WERI-Rb-1 (cell line): ENCODE measurements around the gene OLFML2A.
A peak's percentile ranks its signal among the peaks of the same experiment; 100 is the strongest.
"Not testable (repeated sequence)": the region's sequence is repeated elsewhere in the genome, so short reads cannot be mapped to it uniquely, and the experiment has no call there.

Experiments
- DNase-seq: peaks from one replicate; pipeline ENCODE4 v3.0.0-alpha.2; 2020
- H3K27ac ChIP-seq: fragments of 250-450 bp; sonication (Bioruptor Pico); 2 replicates; pipeline ENCODE4 v1.5.1; 2020; ENCODE audit warnings: mild to moderate bottlenecking, moderate library complexity
- H3K27me3 ChIP-seq: fragments of 250-450 bp; sonication (Bioruptor Pico); 2 replicates; pipeline ENCODE4 v1.5.1; 2021; ENCODE audit warnings: mild to moderate bottlenecking, low read depth, moderate library complexity; ENCODE audit not compliant: insufficient read depth, severe bottlenecking
- H3K36me3 ChIP-seq: fragments of 250-450 bp; sonication (Bioruptor Pico); 2 replicates; pipeline ENCODE4 v1.5.1; 2020; ENCODE audit warnings: mild to moderate bottlenecking, moderate library complexity
- H3K4me3 ChIP-seq: 2 replicates; pipeline ENCODE4 v1.5.1; 2011; ENCODE audit warnings: low read depth, mild to moderate bottlenecking, control low read depth, low read length
- H3K9me3 ChIP-seq: fragments of 250-450 bp; sonication (Bioruptor Pico); 2 replicates; pipeline ENCODE4 v1.5.1; 2021; ENCODE audit warnings: mild to moderate bottlenecking, moderate library complexity; ENCODE audit not compliant: severe bottlenecking
- TF ChIP-seq, protein P1 (sequence below): IDR thresholded peaks from 2 replicates; pipeline ENCODE4 v1.5.1; 2011; ENCODE audit warnings: low read depth, mild to moderate bottlenecking, control low read depth, inconsistent platforms, low read length

The OLFML2A gene

GRCh38 chr9:124831642-124832364 lies 54.9 kb downstream of the OLFML2A start:
- Histone ChIP-seq H3K27me3 (no peaks in the 10 kb centered on the region), H3K4me3 (no peak overlapping the region), H3K27ac (no peak overlapping the region), H3K36me3 (no peaks in the 10 kb centered on the region), H3K9me3 (peaks cover 8% of the 10 kb centered on the region)
- TF ChIP-seq, protein P1, sequence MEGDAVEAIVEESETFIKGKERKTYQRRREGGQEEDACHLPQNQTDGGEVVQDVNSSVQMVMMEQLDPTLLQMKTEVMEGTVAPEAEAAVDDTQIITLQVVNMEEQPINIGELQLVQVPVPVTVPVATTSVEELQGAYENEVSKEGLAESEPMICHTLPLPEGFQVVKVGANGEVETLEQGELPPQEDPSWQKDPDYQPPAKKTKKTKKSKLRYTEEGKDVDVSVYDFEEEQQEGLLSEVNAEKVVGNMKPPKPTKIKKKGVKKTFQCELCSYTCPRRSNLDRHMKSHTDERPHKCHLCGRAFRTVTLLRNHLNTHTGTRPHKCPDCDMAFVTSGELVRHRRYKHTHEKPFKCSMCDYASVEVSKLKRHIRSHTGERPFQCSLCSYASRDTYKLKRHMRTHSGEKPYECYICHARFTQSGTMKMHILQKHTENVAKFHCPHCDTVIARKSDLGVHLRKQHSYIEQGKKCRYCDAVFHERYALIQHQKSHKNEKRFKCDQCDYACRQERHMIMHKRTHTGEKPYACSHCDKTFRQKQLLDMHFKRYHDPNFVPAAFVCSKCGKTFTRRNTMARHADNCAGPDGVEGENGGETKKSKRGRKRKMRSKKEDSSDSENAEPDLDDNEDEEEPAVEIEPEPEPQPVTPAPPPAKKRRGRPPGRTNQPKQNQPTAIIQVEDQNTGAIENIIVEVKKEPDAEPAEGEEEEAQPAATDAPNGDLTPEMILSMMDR: no peak
- no peak for DNase-seq

DNA sequence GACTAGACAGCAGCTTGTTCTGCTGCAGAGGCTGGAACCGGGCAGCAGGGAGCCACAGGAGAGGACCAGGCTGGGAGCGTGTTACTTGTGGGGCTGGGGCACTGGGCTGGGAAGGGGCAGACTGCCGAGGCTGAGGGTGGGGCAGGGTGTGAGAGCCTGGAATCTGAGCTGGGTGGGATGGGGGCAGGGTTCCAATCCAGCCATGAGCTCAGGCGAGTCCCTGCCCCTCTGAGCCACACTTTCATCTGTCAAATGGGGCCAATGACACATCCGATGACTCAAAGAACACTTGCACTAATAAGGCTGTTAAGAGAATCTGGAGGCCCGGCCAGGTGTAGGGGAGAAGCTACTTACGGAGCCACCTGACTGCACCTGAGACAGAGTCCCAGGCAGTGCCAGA lies 57.7 kb downstream of the OLFML2A start:
- TF ChIP-seq, protein P1: no peak
- no peak for DNase-seq
- Histone ChIP-seq H3K9me3 (no peaks in the 10 kb centered on the region), H3K27me3 (no peaks in the 10 kb centered on the region), H3K36me3 (no peaks in the 10 kb centered on the region), H3K27ac (no peak overlapping the region), H3K4me3 (no peak overlapping the region)

DNA sequence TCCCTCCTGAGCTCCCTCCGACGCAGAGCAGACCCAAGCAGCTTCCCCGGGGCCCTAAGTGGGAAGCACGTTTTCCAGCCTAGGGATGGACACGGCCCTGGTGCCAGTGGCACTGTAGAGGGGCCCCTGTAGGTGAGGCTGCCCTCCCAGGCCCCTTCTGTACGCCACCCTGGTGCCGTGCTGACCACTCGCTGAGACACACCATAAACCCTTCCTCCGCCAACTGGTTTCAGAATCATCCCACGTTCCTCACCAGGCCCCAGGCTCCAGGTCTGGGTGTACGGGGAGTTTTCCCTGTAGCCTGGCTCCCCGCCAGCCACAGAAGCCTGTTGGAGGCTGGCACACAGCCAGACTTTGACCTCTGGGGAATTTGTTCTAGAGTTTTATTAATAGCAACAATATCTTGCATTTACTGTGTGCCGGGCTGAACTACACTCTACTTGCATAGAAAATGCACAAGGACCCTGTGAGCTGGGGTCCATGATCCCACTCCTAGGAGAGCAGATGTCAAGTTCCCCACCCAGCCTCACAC lies 58.2 kb downstream of the OLFML2A start:
- Histone ChIP-seq H3K27me3 (no peaks in the 10 kb centered on the region), H3K27ac (no peak overlapping the region), H3K4me3 (no peak overlapping the region), H3K36me3 (no peaks in the 10 kb centered on the region), H3K9me3 (no peaks in the 10 kb centered on the region)
- no peak for DNase-seq
- TF ChIP-seq, protein P1: no peak

DNA sequence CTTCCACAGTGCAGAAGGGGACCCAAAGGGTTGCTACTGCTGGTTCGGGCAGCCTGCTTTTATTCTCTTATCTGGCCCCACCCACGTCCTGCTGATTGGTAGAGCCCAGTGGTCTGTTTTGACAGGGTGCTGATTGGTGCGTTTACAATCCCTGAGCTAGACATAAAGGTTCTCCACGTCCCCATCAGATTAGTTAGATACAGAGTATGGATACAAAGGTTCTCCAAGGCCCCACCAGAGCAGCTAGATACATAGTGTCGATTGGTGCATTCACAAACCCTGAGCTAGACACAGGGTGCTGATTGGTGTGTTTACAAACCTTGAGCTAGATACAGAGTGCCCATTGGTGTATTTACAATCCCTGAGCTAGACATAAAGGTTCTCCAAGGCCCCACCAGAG lies 61.2 kb downstream of the OLFML2A start:
- H3K36me3 ChIP-seq, H3K9me3 ChIP-seq, DNase-seq, H3K4me3 ChIP-seq, H3K27me3 ChIP-seq, H3K27ac ChIP-seq: not testable (repeated sequence)

DNA sequence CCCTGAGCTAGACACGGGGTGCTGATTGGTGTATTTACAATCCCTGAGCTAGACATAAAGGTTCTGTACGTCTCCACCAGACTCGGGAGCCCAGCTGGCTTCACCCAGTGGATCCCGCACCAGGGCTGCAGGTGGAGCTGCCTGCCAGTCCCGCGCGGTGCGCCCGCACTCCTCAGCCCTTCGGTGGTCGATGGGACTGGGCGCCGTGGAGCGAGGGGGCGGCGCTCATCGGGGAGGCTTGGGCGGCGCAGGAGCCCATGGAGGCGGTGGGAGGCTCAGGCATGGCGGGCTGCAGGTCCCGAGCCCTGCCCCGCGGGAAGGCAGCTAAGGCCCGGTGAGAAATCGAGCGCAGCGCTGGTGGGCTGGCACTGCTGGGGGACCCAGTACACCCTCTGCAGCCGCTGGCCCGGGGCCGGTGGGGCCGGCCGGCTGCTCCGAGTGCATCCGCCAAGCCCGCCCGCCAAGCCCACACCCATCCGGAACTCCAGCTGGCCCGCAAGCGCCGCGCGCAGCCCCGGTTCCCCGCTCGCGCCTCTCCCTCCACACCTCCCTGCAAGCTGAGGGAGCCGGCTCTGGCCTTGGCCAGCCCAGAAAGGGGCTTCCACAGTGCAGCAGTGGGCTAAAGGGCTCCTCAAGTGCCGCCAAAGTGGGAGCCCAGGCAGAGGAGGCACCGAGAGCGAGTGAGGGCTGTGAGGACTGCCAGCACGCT lies 61.8 kb downstream of the OLFML2A start:
- not testable (repeated sequence) for H3K4me3 ChIP-seq, H3K27me3 ChIP-seq, DNase-seq, H3K36me3 ChIP-seq, H3K9me3 ChIP-seq, H3K27ac ChIP-seq

- H3K27me3 ChIP-seq: no peaks in the 10 kb centered on the region
- TF ChIP-seq, protein P1: peak; percentile 85
- DNase-seq: peak; percentile 64
- H3K36me3 ChIP-seq: no peaks in the 10 kb centered on the region
- H3K4me3 ChIP-seq: no peak overlapping the region
- no peak overlapping the region for H3K27ac ChIP-seq
- no peaks in the 10 kb centered on the region for H3K9me3 ChIP-seq
These were observed 62.8 kb downstream of the OLFML2A start for GRCh38 chr9:124839612-124840299.
